Stromal cell of bone marrow (primary cell): Measurements from ENCODE around the gene AIRE.
"Not testable (repeated sequence)": the region's sequence is repeated elsewhere in the genome, so short reads cannot be mapped to it uniquely, and the experiment has no call there.

ENCODE experiments used
- DNase-seq: peaks from one replicate; pipeline ENCODE4 v3.0.0-alpha.2; 2012; ENCODE audit warnings: low read depth

Gene AIRE

DNA sequence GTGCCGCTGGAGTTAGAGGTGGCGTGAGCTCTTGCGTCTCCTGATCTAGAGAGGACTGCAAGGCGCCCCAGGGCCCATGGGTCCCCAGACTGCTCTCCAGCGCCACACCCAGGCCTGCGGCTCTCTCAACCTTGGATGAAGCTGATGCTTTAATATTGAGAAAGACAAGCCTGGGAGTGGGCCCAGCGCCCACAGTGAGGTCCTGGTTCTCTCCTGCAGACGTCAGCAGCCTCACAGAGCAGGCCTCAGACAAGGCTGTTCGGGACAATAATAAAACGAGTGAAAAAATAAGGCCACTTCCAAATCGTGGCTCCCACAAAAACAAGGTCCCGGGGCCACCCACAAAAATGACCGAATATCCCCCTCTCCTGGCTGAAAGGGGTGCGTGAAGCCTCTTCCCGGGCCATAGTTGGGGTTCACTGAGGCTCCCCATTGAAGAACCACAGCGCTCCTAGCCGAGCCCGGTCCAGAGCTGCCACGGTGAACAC, 18.0 kb upstream of the AIRE start:
- no peak for DNase-seq

DNA sequence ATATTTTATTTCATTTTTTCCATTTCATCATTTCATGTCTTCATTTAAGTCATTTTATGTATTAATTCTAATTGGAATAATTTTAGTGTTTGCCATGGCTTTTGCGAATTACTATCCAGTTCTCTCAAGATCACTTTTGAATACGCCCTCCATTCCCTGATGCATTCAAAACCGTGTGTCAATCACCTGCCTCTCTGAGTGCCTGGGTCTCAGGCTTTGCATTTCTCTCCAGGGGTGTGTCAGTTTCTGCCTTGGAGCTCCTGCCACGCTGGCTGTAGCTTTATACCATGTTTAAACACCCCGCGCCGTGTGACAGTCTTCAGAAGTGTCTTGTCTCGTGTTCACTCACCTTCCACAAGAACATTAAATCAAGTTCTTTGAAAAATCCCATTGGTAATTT, 16.6 kb upstream of the AIRE start:
- no peak for DNase-seq

DNA sequence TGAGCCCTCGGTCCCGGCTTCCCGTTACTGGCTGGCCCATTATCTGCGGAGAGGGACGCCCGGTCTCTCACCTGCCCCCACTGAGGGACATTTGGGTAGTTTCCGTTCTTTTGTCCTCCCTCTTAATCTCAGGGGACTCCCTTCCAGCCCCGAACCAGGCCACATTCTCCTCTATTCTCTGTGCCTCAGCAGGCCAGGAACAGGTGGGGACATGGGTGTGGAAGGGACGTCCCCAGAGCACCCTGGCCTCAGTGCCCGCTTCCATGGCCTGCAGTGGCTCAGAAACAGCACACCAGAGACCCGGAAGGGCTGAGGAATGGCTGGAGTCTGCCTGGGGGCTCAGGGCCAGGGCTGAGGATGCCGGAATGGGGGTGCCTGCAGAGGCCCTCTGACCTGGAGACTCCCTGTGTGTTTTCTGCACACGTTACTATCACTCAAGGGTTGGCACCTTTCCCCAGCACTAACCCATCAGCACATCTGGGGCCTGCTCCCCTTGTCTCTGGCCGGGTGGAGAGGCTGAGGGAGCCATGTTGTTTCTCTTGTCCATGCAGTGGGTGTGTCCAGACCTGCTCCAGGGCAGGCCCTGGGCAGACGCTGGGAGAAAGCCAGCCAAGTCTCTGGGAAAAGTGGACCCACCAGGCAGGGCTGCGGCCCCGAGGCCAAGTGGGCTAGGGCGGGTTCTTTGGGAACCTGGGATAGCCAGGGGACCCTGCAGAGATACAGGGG, 14.0 kb upstream of the AIRE start:
- no peak for DNase-seq

DNA sequence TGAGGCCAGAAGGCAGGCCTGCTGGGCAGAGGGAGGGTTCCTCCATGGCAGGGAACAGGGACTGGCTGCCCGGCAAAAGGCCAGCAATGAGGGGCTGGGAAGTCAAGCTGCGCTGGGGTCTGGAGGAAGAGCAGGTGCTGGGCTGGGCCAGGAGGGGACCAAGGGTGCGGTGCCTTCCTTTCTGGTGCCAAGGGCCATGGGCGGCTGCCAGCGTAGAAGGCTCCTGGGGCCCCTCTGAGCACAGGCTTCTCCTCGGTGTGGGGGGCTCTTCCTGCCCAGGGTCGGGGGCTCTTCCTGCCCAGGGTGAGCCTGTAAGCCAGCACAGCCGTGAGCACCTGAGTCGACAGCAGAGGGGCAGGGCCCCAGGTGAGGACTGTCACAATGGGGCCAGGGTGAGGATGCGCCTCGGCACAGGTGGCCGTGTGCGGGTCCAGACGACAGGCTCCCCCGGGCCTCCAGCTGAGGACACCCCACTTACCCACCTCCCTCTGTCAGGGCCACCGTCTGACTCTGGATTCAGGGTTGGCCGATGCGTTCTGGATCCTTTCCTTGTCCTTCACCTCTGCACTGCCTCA, 13.3 kb upstream of the AIRE start:
- no peak for DNase-seq

DNA sequence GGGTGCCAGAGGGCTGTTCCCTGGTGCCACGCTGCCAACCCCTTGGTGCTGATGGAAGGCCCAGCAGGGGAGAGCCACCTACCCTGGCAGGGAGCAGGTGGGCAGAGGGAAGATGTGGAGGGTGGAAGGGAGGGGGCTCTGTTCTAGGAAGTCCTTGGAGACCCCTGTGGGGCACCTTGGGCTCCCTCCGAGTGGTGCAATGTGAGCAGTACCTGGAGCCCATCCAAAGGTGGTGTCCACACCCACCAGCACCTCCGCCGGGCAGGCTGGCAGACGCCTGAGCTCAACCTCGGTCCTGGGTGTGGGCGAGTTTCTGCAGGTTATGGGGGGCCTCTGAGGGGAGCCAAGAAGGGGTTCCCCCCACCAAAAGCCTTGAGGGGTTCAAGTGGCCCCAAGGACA, 12.6 kb upstream of the AIRE start:
- DNase-seq = no peak

DNA sequence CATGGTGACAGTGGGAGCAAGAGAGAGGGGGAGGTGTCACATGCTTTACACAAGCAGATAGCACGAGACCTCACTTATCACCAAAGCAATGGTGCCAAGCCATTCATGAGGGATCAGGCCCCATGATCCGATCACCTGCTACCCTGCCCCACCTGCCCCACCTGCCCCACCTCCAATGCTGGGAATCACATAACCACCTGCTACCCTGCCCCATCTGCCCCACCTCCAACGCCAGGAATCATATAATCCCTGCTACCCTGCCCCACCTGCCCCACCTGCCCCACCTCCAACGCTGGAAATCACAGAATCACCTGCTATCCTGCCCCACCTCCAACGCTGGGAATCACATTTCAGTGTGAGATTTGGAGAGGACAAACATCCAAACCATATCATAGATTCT, 10.6 kb upstream of the AIRE start:
- DNase-seq = no peak

DNA sequence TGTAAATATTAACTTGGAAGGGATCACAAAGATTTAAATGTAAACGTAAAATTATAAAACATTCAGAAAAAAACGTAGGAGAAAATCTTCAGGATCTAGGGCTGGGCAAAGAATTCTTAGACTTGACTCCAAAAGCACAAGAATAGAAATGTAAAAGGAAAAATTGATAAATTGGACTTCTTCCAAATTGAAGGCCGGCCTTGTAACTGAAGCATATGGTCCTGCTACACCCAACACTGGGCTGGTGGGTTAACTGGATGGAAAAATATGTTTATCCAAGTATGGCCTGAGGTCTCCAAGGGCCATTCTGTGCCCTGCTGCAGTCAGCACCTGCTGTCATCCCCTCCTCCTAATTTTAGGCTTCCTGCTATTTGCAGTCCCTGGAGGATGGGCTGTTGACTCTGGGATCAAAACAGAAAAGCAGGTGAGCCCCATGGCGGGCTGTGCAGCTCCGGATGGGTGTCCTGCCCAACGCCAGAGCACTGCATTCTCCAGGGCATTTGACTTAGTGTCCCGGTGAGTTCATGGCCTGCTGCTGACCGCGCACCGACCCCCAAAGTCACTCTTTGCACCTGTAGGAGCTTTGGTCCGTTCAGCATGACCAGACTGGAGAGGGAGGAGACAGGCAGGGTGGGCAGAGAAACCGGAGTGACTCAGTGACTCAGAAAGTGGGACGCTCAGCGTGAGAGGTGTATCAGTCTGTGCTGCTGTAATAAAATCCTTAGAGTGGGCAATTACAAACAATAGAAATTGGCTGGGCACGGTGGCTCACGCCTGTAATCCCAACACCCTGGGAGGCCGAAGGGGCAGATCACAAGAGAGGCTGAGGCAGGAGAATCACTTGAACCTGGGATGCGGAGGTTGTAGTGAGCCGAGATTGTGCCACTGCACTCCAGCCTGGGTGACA, 6.1 kb upstream of the AIRE start:
- no peak for DNase-seq

DNA sequence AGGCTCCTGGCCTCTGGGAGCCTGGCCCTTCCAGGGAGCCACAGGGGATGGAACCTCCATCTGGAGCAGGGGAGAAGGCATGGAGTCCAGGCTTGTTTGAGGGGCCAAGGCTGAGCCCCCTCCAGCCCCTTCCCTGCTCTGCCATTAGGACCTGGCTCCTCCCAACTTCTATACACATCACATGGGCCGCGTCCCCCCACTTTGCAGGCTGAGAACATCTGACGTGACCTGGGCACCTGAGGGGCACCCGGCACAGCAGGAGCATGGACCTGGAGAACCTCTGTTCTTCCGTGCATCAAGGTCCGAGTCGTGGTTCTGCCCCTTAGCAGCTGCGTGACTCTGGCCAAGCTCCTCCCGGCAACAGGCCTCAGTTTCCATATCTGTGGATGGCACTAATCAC, 3.9 kb upstream of the AIRE start:
- DNase-seq = no peak

DNA sequence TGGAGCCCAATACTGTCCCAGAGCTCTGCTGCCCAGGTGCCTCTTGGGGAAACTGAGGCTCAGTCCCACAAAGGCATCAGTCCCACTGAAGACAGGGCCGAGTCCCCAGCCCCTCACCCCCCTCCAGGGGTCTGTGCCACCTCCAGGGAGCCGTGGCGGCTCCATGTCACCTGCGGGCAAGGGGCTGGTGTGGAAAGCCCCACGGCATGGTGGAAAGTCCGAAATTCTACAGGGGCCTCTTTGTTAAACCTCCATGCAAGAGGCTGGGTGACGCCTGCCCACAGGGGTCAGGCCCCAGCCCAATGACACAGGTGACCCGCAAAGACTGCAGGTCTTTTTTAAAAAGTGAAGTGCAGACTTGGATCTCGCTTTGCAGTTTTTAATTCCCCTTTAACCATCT, 3.3 kb upstream of the AIRE start:
- DNase-seq = no peak

DNA sequence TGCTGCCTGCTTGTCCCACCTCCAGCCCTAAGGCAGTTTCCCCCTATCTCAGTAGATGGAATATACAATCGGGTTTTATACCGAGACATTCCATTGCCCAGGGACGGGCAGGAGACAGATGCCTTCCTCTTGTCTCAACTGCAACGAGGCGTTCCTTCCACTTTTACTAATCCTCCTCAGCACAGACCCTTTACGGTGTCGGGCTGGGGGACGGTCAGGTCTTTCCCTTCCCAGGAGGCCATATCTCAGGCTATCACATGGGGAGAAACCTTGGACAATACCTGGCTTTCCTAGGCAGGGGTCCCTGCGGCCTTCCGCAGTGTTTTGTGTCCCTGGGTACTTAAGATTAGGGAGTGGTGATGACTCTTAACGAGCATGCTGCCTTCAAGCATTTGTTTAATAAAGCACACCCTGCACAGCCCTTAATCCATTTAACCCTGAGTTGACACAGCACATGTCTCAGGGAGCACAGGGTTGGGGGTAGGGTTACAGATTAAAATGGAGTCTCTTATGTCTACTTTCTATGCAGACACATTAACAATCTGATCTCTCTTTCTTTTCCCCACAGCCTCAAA, 2.4 kb upstream of the AIRE start:
- DNase-seq = not testable (repeated sequence)

DNA sequence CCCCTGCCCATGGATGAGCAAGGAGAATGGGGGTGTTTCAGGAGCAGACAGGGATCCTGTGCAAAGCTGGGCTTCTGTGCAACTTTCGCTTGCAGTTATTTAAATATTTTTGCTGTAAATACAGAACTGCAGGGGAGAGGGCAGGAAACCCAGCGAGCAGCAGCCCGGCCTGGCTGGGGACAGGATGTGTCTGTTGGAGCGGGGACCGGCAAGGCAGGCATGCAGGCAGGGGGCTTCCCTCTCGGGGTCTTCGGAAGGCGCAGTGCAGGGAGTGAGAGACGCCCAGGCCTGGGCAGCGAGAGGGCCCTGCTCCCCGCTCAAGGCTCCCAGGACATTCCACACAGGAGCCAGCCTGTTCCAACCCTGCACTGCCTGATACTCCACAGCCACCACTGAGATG, 1.7 kb upstream of the AIRE start:
- DNase-seq = no peak

DNA sequence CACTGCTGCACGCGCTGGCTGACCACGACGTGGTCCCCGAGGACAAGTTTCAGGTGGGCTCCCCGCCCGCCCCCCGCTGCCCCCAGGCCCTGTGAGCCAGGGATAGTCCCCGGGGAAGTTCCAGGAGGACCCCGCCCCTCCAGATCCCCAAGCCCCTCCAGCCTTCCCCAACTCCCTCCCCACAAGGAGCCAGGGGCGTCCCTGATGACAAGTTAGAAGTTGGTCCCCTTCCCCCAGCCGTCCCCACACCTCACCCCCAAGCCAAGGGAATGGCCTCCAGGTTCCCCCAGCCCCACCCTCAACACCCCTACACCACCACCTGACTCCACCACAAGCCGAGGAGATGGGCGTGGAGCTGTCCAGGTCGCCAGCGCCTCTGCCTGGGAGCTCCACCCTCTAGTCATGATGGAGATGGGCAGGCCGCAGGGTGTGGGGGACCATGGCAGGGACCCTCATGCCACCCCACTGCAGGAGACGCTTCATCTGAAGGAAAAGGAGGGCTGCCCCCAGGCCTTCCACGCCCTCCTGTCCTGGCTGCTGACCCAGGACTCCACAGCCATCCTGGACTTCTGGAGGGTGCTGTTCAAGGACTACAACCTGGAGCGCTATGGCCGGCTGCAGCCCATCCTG, 525 bp downstream of the AIRE start:
- no peak for DNase-seq

DNA sequence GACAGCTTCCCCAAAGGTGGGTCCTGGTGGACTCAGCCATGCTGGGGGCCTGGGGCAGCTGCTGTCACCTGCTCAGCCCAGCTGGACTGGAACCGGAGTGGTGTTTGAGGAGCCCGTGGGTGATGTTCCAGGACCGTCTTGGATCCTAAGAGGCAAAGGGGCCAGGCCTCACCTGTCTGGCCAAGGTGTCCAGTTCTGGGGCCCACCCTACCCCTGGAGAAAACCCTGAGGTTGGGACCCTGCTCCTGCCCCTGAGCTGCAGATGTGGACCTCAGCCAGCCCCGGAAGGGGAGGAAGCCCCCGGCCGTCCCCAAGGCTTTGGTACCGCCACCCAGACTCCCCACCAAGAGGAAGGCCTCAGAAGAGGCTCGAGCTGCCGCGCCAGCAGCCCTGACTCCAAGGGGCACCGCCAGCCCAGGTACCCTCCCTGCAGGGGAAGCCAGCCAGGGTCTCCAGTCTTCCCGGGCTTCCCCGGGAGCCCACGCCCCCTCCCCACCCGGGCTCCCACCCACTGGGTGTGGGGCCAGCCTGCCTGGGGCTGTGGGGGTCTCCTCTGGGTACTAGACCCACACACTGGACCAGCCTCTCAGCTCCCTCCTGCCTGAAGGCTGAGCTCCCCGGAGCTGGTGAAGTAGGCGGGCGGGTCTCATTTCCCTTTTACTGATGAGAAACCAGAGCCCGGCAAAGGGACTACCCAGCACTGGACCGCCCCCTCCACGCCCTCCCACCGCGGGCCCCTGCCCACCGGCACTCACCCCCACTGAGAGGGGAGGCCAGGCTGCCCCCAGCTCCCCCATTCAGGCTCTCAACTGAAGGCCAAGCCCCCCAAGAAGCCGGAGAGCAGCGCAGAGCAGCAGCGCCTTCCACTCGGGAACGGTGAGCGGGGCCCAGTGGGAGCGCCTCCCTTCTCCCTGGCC, 1.3 kb downstream of the AIRE start:
- no peak for DNase-seq

DNA sequence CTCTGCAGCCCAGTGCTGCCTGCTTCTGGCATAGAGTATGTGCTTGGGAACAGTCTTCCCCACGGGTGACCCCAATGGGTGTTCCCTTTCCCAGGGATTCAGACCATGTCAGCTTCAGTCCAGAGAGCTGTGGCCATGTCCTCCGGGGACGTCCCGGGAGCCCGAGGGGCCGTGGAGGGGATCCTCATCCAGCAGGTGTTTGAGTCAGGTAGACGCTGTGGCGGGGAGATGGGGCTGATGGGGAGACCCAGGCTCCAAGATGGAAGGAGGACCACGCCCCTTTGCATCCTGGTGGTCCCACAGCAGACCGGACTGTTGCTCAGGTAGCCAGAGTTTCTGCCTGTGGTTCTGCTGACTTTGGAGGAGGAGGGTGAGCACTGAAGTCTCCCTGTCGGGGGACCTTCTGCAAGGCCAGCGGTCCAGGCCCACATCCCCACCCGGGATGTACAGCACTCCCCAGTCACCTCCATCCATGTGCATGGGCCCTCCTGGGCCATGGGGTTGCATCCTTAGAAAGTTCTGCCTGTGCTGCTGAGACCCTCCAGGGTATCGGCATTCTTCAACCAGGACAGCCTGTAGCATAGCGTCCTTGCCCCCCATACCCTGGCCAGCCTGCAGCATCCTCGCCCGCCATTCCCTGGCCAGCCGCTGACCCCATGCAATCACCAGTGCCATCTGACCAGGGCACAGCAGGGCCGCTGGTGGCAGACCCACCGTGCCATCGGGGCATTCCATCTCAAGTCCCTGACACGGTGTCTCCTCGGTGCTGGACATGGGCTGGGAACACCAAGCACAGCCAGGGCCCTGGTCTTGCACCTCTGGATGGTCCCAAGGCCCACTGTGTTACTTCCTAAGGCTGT, 2.8 kb downstream of the AIRE start:
- no peak for DNase-seq

DNA sequence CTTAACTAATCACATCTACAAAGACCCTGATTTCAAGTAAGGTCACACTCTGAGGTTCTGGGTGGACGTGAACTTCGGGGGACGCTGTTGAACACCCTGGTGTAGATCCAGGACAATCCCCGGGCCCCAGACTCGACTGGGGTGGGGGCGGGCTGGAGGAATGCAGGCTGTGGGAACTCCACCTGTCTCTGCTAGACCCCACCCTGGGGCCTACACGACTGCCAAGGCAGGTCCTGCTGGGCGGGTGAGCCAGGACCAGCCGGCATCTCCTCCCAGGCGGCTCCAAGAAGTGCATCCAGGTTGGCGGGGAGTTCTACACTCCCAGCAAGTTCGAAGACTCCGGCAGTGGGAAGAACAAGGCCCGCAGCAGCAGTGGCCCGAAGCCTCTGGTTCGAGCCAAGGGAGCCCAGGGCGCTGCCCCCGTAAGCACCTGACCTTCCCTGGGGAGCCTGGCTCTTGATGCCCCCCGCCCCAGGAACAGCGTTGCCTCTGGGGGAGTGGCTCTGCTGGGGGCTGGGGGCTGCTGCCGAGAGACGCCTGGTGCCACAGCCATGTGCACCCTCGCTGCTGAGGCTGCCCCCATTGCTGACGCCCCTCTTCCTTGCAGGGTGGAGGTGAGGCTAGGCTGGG, 3.8 kb downstream of the AIRE start:
- no peak for DNase-seq

DNA sequence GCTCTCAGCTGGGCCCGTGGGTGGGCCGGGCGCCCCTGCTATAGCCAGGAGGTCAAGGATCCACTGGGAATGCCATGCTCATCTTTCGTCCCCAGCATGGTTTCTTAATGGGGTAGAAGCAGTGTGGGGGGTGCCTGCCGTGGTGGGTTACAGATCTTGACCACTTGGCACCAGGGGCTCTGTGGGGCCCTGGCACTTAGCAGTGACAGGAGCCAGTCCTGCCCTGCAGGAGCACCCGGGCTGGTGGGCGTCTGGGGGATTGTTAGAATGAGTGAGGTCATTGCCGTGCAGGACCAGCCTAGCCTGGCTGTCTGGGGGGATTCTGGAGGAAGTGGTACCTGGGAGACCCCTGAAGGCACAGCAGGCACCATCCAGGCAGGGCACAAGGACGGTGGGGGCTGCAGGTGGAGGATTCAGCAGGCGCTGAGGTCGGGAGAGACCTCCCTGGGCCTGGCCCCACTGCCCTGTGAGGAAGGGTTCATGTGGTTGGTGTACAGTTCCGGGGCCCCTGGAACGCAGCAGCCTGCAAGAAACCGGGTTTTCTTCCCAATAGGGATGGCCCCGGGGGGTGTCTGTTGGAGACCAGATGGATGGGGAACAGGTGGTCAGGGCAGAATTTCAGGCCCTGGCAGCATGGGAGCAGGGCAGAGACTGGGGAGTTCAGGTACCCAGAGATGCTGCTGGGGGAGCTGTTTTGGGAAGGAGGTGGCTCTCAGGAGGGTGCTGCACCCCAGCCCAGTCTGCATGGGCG, 4.8 kb downstream of the AIRE start:
- DNase-seq = no peak

DNA sequence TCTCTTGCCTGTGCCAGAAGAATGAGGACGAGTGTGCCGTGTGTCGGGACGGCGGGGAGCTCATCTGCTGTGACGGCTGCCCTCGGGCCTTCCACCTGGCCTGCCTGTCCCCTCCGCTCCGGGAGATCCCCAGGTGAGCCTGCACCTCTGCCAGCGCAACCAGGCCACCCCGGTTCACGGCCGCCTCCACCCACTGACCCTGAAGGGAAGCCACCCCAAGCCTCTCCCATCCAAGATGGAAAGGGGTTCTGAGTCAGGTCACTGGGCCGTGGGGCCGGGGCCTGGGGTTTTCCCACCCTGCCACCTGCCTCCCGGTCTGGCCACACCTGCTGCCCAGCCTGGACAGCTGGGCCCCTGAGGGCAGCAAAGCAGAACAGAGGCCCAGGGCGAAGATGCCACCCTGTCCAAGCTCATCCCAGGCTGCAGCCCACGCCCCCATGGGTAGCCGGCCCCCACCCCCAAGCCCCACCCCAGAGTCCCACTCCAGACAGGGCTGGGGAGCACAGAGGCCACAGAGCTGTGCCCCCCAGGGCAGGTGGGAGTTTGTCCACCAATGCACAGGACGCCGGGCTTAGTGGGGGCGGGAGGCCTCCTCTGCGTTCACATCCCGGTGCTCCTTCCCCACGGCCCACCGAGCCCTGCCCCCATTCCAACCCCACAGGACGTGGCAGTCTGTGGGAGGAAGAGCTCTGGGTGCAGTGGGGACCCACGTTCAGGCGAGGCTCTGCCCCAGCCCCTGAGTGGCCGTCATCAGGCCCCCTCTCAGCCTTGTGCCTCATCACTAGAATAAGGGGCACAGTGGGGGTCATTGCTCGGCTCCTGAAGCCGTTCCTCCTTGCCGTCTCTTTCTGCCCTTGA, 5.6 kb downstream of the AIRE start:
- no peak for DNase-seq
